IPS-20b (cell line): ENCODE results near the gene PNKP.

ENCODE experiments used
- H3K27ac ChIP-seq: one replicate; pipeline ENCODE4 v1.5.1; 2013; ENCODE audit warnings: low read length
- H3K27me3 ChIP-seq: 2 replicates; pipeline ENCODE4 v1.6.1; 2013; ENCODE audit warnings: mild to moderate bottlenecking, low read length, inconsistent platforms; ENCODE audit not compliant: insufficient read depth
- H3K36me3 ChIP-seq: 2 replicates; pipeline ENCODE4 v1.6.1; 2013; ENCODE audit warnings: low read depth, mild to moderate bottlenecking, inconsistent platforms, low read length, moderate library complexity; ENCODE audit not compliant: insufficient read depth
- H3K4me1 ChIP-seq: 2 replicates; pipeline ENCODE4 v1.6.1; 2013; ENCODE audit warnings: mild to moderate bottlenecking, control low read depth, inconsistent platforms, low read length, moderate library complexity; ENCODE audit not compliant: insufficient read depth
- H3K4me3 ChIP-seq: 2 replicates; pipeline ENCODE4 v1.5.1; 2013; ENCODE audit warnings: mild to moderate bottlenecking, low read length, inconsistent platforms
- H3K9ac ChIP-seq: 2 replicates; pipeline ENCODE4 v1.6.1; 2013; ENCODE audit warnings: low read depth, mild to moderate bottlenecking, inconsistent platforms, low read length, moderate library complexity
- H3K9me3 ChIP-seq: 2 replicates; pipeline ENCODE4 v1.6.1; 2013; ENCODE audit warnings: mild to moderate bottlenecking, low read depth, low read length, inconsistent platforms; ENCODE audit not compliant: insufficient read depth

Gene PNKP

DNA sequence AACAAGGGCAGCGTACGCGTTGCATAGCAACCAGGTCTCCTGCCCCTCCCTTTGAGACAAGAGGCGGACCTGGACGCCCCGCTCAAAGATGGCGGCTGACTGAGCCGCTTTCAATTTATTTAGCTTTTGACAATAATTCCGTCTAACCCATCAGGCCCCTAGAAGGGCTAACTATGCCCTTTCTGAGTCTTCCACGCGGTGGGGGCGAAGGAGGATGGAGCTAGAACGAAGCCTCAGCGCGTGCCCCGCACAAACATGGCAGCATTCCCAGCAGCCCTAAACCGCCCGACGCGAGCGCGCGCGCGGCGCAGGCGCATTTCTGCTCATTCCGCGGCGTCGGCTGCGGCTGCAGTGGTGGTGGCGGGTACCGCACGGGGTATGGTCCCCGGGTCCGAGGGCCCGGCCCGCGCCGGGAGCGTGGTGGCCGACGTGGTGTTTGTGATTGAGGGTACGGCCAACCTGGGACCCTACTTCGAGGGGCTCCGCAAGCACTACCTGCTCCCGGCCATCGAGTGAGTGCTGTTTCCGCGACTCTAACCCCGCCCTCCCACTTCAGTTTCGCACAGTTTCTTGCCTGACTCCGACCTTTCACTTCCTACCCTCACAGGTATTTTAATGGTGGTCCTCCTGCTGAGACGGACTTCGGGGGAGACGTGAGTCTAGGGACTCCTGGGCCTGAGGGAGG is 49.3 kb downstream of the PNKP start, which contains the start of gene MED25:
TSS of gene MED25 (plus strand) at position 326 of the 685 bp plus-strand sequence. CDS start at position 379, 53 bp downstream.
- Histone ChIP-seq H3K27me3 (no peaks in the 10 kb centered on the region), H3K9ac (peak within 1 kb of the TSS; percentile 91), H3K27ac (peak within 1 kb of the TSS; percentile 78), H3K36me3 (peaks cover 12% of the 10 kb centered on the region; the same call in 1 of the 2 replicates), H3K4me3 (peak within 1 kb of the TSS; percentile 88), H3K9me3 (no peaks in the 10 kb centered on the region), H3K4me1 (no peaks in the 10 kb centered on the region; the same call in 1 of the 2 replicates)

DNA sequence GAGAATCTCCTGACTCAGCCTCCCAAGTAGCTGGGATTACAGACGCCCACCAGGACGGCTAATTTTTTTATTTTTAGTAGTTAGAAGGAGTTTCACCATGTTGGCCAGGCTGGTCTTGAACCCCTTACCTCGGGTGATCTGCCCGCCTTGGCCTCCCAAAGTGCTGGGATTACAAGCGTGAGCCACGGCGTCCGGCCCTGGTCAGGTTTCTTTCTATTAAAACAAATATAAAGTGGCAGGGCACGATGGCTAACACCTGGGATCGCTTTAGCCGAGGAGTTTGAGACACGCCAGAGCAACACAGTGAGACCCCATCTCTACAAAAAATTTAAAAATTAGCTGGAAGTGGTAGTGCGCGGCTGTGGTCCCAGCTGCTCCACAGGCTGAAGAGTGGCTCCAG is 50.8 kb downstream of the PNKP start:
- no peak overlapping the region for H3K27ac ChIP-seq

DNA sequence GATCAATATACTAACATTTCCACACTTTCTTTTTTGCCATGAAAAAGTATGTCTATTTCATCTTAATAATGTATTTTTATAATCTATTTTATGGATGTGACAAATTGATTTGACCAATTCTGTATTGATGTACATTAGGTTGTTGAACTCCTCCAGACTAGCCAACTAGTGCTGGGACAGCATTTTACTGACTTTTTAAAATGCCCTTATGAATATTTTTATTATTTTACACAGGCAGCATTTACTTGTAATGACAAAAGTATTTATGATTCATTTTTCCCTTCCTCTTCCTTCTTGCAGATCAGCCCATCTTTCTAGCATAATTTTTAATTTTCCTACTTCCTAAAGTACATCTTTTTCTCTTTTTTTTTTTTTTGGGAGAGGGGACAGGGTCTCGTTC is 53.4 kb downstream of the PNKP start:
- H3K36me3 ChIP-seq: no peaks in the 10 kb centered on the region
- H3K27me3 ChIP-seq: peaks cover 4% of the 10 kb centered on the region; the same call in 1 of the 2 replicates
- no peak overlapping the region; the same call in 1 of the 2 replicates for H3K4me3 ChIP-seq
- no peak overlapping the region for H3K9ac ChIP-seq
- no peaks in the 10 kb centered on the region for H3K9me3 ChIP-seq
- no peak overlapping the region for H3K27ac ChIP-seq
- H3K4me1 ChIP-seq: peaks cover 13% of the 10 kb centered on the region

More for the DNA sequence above, 50.8 kb downstream of the PNKP start:
- Histone ChIP-seq H3K36me3 (peaks cover 9% of the 10 kb centered on the region; the same call in 1 of the 2 replicates), H3K4me1 (peaks cover 6% of the 10 kb centered on the region; the same call in 1 of the 2 replicates), H3K9me3 (no peaks in the 10 kb centered on the region), H3K9ac (no peak overlapping the region), H3K27me3 (no peaks in the 10 kb centered on the region), H3K4me3 (no peak overlapping the region)

- Histone ChIP-seq H3K4me1 (peaks cover 13% of the 10 kb centered on the region), H3K9me3 (no peaks in the 10 kb centered on the region), H3K27me3 (peaks cover 4% of the 10 kb centered on the region; the same call in 1 of the 2 replicates), H3K9ac (peak within 1 kb of the TSS; percentile 92; the same call in 1 of the 2 replicates), H3K27ac (peak within 1 kb of the TSS; percentile 93), H3K4me3 (peak within 1 kb of the TSS; percentile 95), H3K36me3 (no peaks in the 10 kb centered on the region)
Measured at GRCh38 chr19:49812997-49813861, 54.1 kb downstream of the PNKP start, which contains the start of gene FUZ. Gene FUZ (minus strand): TSS chr19:49813292. CDS start chr19:49813106, 186 bp downstream.

- peaks cover 4% of the 10 kb centered on the region; the same call in 1 of the 2 replicates for H3K27me3 ChIP-seq
- peaks cover 5% of the 10 kb centered on the region for H3K36me3 ChIP-seq
- peak overlapping the region; percentile 92; the same call in 1 of the 2 replicates for H3K9ac ChIP-seq
- peak overlapping the region; percentile 95 for H3K4me3 ChIP-seq
- peak overlapping the region; percentile 93 for H3K27ac ChIP-seq
- peaks cover 13% of the 10 kb centered on the region for H3K4me1 ChIP-seq
- H3K9me3 ChIP-seq: no peaks in the 10 kb centered on the region
Measured at GRCh38 chr19:49812452-49812996, 54.9 kb downstream of the PNKP start.

DNA sequence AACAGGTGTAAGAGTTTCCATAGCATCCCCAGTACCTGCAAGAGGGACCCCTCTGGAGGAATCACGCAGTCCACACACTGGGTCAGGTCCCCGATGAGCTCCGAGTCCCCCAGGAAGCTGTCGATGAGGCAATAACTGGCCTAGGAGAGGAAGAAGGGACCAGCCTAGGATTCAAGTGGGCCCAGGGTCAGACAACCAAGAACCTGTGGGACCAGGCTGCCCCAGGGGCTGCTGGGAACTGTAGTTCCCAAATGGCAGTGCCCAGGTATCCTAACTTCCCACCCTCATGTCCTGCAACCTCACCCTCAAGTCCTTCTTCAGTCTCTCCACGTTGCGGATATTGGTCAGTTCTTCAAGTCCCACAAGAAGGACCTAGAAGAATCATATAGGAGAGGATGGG is 56.0 kb downstream of the PNKP start:
- Histone ChIP-seq H3K9ac (no peak overlapping the region), H3K4me3 (no peak overlapping the region), H3K9me3 (no peaks in the 10 kb centered on the region), H3K36me3 (peaks cover 13% of the 10 kb centered on the region), H3K4me1 (peaks cover 13% of the 10 kb centered on the region), H3K27ac (no peak overlapping the region), H3K27me3 (peaks cover 4% of the 10 kb centered on the region; the same call in 1 of the 2 replicates)
